HG02588 (cell line): ENCODE results near the gene HOXB5.

Source experiments
- ATAC-seq: cut with Tn5 transposase; IDR thresholded peaks from one replicate; pipeline ENCODE4 v1.9.1; 2021; ENCODE audit warnings: mild to moderate bottlenecking, moderate library complexity; ENCODE audit not compliant: unreplicated experiment

Gene HOXB5

GRCh38 chr17:48593126-48593829 lies at the start of gene HOXB5:
Gene HOXB5 (minus strand): TSS chr17:48593779. CDS start chr17:48593682, 97 bp downstream.
- ATAC-seq, result no peak

- no peak for ATAC-seq
These were observed 49.5 kb upstream of the HOXB5 start for GRCh38 chr17:48642843-48643696.

GRCh38 chr17:48642059-48642842 lies 48.7 kb upstream of the HOXB5 start:
- no peak for ATAC-seq

GRCh38 chr17:48641541-48642058 lies 48.0 kb upstream of the HOXB5 start:
- ATAC-seq, result no peak

GRCh38 chr17:48640858-48641180 lies 47.2 kb upstream of the HOXB5 start:
- ATAC-seq, result no peak

- ATAC-seq, result no peak
These were observed 46.6 kb upstream of the HOXB5 start for GRCh38 chr17:48639982-48640857.

DNA sequence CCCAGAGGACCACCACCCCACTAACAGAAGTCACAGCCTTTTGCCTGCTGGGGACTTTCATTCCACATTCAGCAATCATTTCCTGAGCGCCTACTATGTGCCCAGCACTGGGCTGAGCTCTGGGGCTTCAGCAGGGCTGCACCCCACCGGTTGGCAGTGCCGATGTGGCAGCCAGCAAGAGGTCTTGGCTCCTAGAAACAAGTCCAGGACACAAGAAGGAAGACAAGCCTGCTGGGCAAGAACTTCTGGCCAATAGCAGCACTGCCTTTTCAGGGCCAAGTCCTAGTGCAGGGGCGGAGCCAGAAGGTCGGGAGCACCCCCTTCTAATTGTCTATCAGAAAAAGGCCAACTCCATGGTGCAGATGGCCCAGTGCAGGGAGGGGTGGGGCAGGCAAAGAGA lies 45.6 kb upstream of the HOXB5 start:
- no peak for ATAC-seq

GRCh38 chr17:48637323-48638260 lies 44.0 kb upstream of the HOXB5 start:
- no peak for ATAC-seq

DNA sequence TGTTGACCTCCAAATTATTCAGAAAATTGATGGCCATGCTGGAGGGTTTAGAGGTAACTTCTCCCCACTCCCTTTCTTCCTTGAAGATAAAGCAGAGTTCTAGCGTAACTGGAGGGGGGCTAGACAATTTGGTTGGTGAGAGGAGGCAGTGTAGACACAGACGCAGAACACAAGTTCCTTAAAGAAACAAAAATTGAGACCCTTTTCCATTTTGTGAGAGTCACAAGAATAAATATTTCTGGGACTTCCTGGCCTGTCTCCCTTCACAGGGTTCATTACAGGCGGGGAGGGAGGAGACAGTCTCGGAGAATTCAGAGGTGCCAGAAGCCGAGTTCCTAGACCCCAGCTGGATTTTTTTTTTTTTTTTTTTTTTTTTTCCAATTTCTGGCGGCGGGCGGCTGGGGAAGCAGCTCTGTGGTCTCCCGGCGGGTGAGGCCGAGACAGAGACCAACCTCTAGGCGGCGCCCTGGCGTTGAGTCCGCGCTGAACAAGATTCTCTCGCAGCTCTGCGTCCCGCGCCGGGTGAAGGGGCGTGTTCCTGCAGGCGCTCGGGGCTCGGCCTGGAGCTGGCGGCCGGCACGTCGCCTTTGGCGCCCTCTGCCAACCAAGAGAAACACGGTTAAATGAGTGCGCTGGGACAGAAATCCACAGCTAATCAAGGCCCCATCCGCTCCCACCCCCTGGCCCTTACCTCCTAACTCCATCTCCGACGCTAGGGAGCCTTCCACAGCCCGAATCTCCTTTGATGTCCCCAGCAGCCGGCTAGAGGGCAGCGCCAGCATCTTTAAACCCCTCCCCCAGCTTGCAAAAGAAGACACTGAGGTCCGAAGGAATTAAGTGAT lies 42.8 kb upstream of the HOXB5 start:
- no peak for ATAC-seq

GRCh38 chr17:48634493-48635208 lies 41.1 kb upstream of the HOXB5 start:
- no peak for ATAC-seq

GRCh38 chr17:48633266-48633677 lies 39.7 kb upstream of the HOXB5 start:
- ATAC-seq, result no peak

- no peak for ATAC-seq
These were observed 39.1 kb upstream of the HOXB5 start for GRCh38 chr17:48632579-48633265.

- no peak for ATAC-seq
These were observed 38.4 kb upstream of the HOXB5 start for GRCh38 chr17:48631693-48632578.

DNA sequence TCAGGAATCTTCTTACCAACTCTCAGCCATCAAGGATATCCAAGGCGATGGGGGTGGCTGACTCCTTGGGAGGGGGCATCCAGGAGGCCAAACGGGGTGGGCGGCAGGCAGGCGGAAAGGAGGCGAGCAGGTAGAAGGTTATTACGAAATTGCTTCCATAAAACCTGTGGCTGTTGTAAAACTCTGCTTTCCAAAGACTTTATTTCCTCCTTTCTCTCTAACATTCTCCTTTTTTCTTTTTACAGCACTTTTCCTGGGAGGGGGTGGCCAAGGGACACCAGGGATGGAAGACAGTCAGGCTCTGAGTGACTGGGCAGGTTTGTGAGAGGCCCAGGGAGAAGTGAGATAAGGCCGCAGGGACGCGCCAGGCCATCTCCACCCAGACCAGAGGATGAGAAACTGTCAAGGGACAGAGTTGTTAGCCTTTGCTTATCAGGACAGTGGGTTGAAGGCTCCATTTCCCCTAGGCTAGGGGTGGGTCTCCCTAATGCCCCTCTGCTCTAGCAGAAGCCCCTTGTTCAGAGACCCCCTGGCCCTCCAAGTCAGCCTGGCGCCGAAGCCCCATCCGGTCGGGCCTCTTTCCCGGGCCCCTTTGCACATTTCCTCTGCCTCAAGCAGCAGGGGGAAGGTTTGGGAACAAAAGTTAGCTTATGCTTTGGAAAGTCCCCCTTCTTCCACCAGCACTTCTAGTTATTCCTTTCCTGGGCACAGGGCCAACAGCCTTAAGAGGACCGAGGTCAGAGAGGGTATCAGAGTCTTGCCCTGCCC lies 37.5 kb upstream of the HOXB5 start:
- no peak for ATAC-seq
